ENCODE measurements around the gene BTBD8. TPM values are rescaled to one million over a fixed set of nuclear protein-coding genes. Genes with fewer than 3 reads are reported as not detected.

BTBD8 gene
- total and polyA plus RNA-seq, 9 of the 15 experiments (the other 6 are each of a cell fraction or from before 2014, with no cell fraction given), result 0.46 to 2.3 (median 1.2) TPM

- TF ChIP-seq, protein P1, sequence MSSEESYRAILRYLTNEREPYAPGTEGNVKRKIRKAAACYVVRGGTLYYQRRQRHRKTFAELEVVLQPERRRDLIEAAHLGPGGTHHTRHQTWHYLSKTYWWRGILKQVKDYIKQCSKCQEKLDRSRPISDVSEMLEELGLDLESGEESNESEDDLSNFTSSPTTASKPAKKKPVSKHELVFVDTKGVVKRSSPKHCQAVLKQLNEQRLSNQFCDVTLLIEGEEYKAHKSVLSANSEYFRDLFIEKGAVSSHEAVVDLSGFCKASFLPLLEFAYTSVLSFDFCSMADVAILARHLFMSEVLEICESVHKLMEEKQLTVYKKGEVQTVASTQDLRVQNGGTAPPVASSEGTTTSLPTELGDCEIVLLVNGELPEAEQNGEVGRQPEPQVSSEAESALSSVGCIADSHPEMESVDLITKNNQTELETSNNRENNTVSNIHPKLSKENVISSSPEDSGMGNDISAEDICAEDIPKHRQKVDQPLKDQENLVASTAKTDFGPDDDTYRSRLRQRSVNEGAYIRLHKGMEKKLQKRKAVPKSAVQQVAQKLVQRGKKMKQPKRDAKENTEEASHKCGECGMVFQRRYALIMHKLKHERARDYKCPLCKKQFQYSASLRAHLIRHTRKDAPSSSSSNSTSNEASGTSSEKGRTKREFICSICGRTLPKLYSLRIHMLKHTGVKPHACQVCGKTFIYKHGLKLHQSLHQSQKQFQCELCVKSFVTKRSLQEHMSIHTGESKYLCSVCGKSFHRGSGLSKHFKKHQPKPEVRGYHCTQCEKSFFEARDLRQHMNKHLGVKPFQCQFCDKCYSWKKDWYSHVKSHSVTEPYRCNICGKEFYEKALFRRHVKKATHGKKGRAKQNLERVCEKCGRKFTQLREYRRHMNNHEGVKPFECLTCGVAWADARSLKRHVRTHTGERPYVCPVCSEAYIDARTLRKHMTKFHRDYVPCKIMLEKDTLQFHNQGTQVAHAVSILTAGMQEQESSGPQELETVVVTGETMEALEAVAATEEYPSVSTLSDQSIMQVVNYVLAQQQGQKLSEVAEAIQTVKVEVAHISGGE (CRISPR knock-in tag; IDR thresholded peaks at IDR 0.05), result no peak; a peak in 2 of 6 replicates
- TF ChIP-seq CLOCK (CRISPR knock-in tag; IDR thresholded peaks at IDR 0.05; ENCODE audit: borderline replicate concordance), result no peak
- no peak for TF ChIP-seq ZNF143 (CRISPR knock-in tag; IDR thresholded peaks at IDR 0.05)
- TF ChIP-seq, protein P2, sequence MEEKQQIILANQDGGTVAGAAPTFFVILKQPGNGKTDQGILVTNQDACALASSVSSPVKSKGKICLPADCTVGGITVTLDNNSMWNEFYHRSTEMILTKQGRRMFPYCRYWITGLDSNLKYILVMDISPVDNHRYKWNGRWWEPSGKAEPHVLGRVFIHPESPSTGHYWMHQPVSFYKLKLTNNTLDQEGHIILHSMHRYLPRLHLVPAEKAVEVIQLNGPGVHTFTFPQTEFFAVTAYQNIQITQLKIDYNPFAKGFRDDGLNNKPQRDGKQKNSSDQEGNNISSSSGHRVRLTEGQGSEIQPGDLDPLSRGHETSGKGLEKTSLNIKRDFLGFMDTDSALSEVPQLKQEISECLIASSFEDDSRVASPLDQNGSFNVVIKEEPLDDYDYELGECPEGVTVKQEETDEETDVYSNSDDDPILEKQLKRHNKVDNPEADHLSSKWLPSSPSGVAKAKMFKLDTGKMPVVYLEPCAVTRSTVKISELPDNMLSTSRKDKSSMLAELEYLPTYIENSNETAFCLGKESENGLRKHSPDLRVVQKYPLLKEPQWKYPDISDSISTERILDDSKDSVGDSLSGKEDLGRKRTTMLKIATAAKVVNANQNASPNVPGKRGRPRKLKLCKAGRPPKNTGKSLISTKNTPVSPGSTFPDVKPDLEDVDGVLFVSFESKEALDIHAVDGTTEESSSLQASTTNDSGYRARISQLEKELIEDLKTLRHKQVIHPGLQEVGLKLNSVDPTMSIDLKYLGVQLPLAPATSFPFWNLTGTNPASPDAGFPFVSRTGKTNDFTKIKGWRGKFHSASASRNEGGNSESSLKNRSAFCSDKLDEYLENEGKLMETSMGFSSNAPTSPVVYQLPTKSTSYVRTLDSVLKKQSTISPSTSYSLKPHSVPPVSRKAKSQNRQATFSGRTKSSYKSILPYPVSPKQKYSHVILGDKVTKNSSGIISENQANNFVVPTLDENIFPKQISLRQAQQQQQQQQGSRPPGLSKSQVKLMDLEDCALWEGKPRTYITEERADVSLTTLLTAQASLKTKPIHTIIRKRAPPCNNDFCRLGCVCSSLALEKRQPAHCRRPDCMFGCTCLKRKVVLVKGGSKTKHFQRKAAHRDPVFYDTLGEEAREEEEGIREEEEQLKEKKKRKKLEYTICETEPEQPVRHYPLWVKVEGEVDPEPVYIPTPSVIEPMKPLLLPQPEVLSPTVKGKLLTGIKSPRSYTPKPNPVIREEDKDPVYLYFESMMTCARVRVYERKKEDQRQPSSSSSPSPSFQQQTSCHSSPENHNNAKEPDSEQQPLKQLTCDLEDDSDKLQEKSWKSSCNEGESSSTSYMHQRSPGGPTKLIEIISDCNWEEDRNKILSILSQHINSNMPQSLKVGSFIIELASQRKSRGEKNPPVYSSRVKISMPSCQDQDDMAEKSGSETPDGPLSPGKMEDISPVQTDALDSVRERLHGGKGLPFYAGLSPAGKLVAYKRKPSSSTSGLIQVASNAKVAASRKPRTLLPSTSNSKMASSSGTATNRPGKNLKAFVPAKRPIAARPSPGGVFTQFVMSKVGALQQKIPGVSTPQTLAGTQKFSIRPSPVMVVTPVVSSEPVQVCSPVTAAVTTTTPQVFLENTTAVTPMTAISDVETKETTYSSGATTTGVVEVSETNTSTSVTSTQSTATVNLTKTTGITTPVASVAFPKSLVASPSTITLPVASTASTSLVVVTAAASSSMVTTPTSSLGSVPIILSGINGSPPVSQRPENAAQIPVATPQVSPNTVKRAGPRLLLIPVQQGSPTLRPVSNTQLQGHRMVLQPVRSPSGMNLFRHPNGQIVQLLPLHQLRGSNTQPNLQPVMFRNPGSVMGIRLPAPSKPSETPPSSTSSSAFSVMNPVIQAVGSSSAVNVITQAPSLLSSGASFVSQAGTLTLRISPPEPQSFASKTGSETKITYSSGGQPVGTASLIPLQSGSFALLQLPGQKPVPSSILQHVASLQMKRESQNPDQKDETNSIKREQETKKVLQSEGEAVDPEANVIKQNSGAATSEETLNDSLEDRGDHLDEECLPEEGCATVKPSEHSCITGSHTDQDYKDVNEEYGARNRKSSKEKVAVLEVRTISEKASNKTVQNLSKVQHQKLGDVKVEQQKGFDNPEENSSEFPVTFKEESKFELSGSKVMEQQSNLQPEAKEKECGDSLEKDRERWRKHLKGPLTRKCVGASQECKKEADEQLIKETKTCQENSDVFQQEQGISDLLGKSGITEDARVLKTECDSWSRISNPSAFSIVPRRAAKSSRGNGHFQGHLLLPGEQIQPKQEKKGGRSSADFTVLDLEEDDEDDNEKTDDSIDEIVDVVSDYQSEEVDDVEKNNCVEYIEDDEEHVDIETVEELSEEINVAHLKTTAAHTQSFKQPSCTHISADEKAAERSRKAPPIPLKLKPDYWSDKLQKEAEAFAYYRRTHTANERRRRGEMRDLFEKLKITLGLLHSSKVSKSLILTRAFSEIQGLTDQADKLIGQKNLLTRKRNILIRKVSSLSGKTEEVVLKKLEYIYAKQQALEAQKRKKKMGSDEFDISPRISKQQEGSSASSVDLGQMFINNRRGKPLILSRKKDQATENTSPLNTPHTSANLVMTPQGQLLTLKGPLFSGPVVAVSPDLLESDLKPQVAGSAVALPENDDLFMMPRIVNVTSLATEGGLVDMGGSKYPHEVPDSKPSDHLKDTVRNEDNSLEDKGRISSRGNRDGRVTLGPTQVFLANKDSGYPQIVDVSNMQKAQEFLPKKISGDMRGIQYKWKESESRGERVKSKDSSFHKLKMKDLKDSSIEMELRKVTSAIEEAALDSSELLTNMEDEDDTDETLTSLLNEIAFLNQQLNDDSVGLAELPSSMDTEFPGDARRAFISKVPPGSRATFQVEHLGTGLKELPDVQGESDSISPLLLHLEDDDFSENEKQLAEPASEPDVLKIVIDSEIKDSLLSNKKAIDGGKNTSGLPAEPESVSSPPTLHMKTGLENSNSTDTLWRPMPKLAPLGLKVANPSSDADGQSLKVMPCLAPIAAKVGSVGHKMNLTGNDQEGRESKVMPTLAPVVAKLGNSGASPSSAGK (IDR thresholded peaks at IDR 0.05), result peak; percentile 72
- TF ChIP-seq MAZ (CRISPR knock-in tag; conservative IDR thresholded peaks at IDR 0.05 in 1 of 2, IDR thresholded peaks at IDR 0.05 in 1 of 2), result peak; percentile 59 to 65; a peak in 3 of 4 replicates
- TF ChIP-seq DDX20 (tag; IDR thresholded peaks at IDR 0.05; ENCODE audit: low read depth), result no peak
These were observed at the start of gene BTBD8 (continued) for GRCh38 chr1:92080128-92080985.

Data from K562 (cell line).